ENCODE results near the gene CREB5.

DNA sequence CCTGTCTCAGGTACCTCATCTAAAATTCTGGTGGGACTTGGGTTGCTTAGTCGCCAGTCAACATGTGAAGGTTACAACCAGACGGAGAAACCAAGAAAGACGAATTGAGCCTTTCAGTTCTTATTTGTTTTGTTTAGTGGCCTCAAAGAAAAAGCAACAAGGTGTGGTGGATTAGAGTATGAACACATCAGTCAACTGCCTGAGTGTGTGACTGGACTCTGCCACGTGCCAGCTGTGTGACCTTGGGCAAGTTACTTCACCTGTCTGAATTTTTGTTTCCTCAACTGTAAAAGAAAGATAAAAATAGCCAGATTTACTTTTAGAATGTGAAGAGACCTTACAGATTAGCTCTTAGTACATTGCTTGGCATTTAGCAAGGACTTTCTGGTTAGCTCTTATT is 259.2 kb downstream of the CREB5 start:
- no peak for TF ChIP-seq GATA2 (IDR thresholded peaks at IDR 0.05; ENCODE audit: low read depth, low read length)
- TF ChIP-seq GATA3 (IDR thresholded peaks at IDR 0.05; ENCODE audit: low read depth, low read length) = no peak

All from SH-SY5Y (cell line).